HL-60 (cell line): ENCODE measurements around the gene GTF2H1.

Experiments
- SPI1 ChIP-seq: IDR thresholded peaks from 2 replicates; pipeline ENCODE4 v1.6.1; 2012; ENCODE audit warnings: low read depth, mild to moderate bottlenecking, borderline replicate concordance
- TF ChIP-seq, protein P1 (sequence below): IDR thresholded peaks from one replicate; pipeline ENCODE4 v1.5.1; 2011; ENCODE audit warnings: low read length, control low read depth, inconsistent platforms; ENCODE audit not compliant: insufficient read depth
- TF ChIP-seq, protein P2 (sequence below): IDR thresholded peaks from 2 replicates; pipeline ENCODE4 v1.6.1; 2012; ENCODE audit warnings: low read depth; ENCODE audit not compliant: insufficient replicate concordance

DNA sequence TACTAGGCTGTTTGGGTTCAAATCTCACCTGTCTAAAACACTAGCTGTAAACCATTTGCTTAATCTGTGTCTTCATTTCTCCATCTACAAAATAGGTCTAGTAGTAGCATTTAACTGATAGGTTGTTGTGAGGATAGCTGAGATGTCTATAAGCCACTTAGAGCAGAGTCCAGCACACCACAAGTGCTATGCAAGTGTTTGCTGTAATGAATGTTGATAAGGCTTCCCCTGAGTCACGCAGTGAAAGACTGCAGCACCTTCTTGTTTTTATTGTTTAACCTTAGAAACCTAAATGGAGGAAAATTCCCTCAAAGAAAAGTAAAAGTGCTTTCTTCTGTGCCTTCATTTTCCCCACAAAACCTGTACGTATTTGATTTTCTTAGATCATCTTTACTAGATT, 48.9 kb downstream of the GTF2H1 start:
- TF ChIP-seq, protein P1, sequence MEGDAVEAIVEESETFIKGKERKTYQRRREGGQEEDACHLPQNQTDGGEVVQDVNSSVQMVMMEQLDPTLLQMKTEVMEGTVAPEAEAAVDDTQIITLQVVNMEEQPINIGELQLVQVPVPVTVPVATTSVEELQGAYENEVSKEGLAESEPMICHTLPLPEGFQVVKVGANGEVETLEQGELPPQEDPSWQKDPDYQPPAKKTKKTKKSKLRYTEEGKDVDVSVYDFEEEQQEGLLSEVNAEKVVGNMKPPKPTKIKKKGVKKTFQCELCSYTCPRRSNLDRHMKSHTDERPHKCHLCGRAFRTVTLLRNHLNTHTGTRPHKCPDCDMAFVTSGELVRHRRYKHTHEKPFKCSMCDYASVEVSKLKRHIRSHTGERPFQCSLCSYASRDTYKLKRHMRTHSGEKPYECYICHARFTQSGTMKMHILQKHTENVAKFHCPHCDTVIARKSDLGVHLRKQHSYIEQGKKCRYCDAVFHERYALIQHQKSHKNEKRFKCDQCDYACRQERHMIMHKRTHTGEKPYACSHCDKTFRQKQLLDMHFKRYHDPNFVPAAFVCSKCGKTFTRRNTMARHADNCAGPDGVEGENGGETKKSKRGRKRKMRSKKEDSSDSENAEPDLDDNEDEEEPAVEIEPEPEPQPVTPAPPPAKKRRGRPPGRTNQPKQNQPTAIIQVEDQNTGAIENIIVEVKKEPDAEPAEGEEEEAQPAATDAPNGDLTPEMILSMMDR, result no peak
- no peak for TF ChIP-seq SPI1
- TF ChIP-seq, protein P2, sequence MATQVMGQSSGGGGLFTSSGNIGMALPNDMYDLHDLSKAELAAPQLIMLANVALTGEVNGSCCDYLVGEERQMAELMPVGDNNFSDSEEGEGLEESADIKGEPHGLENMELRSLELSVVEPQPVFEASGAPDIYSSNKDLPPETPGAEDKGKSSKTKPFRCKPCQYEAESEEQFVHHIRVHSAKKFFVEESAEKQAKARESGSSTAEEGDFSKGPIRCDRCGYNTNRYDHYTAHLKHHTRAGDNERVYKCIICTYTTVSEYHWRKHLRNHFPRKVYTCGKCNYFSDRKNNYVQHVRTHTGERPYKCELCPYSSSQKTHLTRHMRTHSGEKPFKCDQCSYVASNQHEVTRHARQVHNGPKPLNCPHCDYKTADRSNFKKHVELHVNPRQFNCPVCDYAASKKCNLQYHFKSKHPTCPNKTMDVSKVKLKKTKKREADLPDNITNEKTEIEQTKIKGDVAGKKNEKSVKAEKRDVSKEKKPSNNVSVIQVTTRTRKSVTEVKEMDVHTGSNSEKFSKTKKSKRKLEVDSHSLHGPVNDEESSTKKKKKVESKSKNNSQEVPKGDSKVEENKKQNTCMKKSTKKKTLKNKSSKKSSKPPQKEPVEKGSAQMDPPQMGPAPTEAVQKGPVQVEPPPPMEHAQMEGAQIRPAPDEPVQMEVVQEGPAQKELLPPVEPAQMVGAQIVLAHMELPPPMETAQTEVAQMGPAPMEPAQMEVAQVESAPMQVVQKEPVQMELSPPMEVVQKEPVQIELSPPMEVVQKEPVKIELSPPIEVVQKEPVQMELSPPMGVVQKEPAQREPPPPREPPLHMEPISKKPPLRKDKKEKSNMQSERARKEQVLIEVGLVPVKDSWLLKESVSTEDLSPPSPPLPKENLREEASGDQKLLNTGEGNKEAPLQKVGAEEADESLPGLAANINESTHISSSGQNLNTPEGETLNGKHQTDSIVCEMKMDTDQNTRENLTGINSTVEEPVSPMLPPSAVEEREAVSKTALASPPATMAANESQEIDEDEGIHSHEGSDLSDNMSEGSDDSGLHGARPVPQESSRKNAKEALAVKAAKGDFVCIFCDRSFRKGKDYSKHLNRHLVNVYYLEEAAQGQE, result no peak
